ENCODE measurements around the gene ARAP2.

Gene ARAP2

DNA sequence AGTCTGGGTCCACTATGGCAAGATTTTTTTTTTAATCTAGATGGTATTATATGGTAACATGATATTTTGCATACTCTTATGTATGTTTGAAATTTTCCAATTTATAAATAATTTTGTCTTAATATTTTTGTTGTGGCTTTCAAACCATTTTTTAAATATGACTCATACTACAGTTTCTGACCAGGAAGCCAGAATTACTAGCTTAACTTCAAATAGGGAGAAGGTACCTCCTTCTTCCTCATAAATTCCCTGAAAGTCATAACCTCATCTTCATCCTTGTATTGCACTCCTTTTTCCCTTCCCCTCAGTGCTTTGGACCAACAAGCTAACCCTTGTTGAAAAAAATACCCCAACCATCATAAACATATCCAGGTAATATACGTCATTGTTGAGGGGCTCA lies 21.6 kb downstream of the ARAP2 start:
- TF ChIP-seq, protein P1, sequence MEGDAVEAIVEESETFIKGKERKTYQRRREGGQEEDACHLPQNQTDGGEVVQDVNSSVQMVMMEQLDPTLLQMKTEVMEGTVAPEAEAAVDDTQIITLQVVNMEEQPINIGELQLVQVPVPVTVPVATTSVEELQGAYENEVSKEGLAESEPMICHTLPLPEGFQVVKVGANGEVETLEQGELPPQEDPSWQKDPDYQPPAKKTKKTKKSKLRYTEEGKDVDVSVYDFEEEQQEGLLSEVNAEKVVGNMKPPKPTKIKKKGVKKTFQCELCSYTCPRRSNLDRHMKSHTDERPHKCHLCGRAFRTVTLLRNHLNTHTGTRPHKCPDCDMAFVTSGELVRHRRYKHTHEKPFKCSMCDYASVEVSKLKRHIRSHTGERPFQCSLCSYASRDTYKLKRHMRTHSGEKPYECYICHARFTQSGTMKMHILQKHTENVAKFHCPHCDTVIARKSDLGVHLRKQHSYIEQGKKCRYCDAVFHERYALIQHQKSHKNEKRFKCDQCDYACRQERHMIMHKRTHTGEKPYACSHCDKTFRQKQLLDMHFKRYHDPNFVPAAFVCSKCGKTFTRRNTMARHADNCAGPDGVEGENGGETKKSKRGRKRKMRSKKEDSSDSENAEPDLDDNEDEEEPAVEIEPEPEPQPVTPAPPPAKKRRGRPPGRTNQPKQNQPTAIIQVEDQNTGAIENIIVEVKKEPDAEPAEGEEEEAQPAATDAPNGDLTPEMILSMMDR (conservative IDR thresholded peaks at IDR 0.05; ENCODE audit: control insufficient read depth, insufficient read depth, low read depth, low read length): no peak
- no peak for DNase-seq (ENCODE audit: low read depth)
- H3K4me3 ChIP-seq (ENCODE audit: control insufficient read depth, low read depth, low read length): no peak overlapping the region

GRCh38 chr4:36220776-36221175 lies 23.5 kb downstream of the ARAP2 start:
- H3K4me3 ChIP-seq (ENCODE audit: control insufficient read depth, low read depth, low read length): no peak overlapping the region
- TF ChIP-seq, protein P1 (conservative IDR thresholded peaks at IDR 0.05; ENCODE audit: control insufficient read depth, insufficient read depth, low read depth, low read length): no peak
- DNase-seq (ENCODE audit: low read depth): no peak

GRCh38 chr4:36218121-36218520 lies 26.2 kb downstream of the ARAP2 start:
- DNase-seq (ENCODE audit: low read depth): no peak
- H3K4me3 ChIP-seq (ENCODE audit: control insufficient read depth, low read depth, low read length): no peak overlapping the region
- TF ChIP-seq, protein P1 (conservative IDR thresholded peaks at IDR 0.05; ENCODE audit: control insufficient read depth, insufficient read depth, low read depth, low read length): no peak

DNA sequence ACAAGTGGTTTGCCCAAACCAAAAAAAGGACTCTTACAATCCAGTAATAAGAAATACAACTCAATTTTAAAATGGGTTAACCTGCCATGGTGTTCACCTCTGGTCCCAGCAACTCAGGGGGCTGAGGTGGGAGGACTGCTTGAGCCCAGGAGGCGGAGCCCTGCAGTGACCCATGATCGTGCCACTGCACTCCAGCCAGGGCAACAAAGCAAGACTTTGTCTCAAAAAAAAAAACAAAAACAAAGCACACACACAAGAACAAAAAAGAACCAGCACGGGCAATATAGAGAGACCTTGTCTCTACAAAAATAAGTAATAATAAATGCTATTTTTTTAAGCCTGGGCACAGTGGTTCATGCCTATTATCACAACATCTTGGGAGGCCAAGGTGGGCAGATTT lies 28.7 kb downstream of the ARAP2 start:
- DNase-seq (ENCODE audit: low read depth): no peak
- TF ChIP-seq, protein P1 (conservative IDR thresholded peaks at IDR 0.05; ENCODE audit: control insufficient read depth, insufficient read depth, low read depth, low read length): no peak
- H3K4me3 ChIP-seq (ENCODE audit: control insufficient read depth, low read depth, low read length): no peak overlapping the region

DNA sequence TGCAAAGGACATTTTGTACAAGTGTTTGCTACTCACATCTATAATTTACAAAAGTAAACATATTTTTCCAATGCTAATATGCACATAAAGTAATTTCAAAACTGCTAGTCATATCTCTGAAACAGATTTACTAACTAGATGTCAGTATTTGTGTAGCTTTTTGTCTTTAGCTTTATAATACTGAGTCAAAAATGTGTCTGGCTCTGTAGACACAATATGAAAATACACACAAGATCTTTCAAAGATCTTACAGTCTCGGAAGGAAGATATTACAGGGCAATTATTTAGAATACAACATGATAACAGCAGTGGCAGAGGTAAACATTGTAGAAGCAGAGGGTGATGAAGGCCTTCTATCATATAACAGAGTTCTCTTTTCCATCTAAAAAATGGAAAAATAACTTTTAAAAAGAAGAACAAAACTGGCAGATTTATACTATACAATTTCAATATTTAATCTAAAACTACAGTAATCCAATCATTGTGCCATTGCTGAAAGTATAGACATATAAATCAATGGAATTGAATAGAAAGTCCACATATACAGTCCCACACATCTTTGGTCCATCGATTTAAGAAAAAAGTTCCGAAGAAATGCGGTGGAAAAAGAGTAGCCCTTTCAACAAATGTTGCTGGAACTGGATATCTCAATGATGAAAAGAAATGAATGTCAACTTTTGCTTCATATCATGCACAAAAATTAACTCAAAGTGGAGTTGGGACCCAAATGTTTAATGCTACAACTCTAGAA lies 29.4 kb downstream of the ARAP2 start:
- DNase-seq (ENCODE audit: low read depth): no peak
- H3K4me3 ChIP-seq (ENCODE audit: control insufficient read depth, low read depth, low read length): no peak overlapping the region
- TF ChIP-seq, protein P1 (conservative IDR thresholded peaks at IDR 0.05; ENCODE audit: control insufficient read depth, insufficient read depth, low read depth, low read length): no peak

GRCh38 chr4:36213977-36214376 lies 30.3 kb downstream of the ARAP2 start:
- TF ChIP-seq, protein P1 (conservative IDR thresholded peaks at IDR 0.05; ENCODE audit: control insufficient read depth, insufficient read depth, low read depth, low read length): no peak
- no peak overlapping the region for H3K4me3 ChIP-seq (ENCODE audit: control insufficient read depth, low read depth, low read length)
- no peak for DNase-seq (ENCODE audit: low read depth)
